Activated CD4-positive, alpha-beta memory T cell treated with anti-CD3 and anti-CD28 coated beads for 36 hours (primary cell): ENCODE results near the gene CCDC146. TPM values are rescaled to one million over a fixed set of nuclear protein-coding genes. Genes with fewer than 3 reads are reported as not detected.
"Not testable (repeated sequence)": the region's sequence is repeated elsewhere in the genome, so short reads cannot be mapped to it uniquely, and the experiment has no call there.

ENCODE experiments used
- CTCF ChIA-PET: fragments of 350-600 bp; sonication (Branson Sonifier 250); formaldehyde crosslinking; loops from one replicate; lab custom pipeline; 2021; ENCODE audit warnings: antibody characterized with exemption, inconsistent platforms; lab: Charles Lee
- POLR2A ChIA-PET: fragments of 350-600 bp; sonication (Branson Sonifier 250); formaldehyde crosslinking; loops from one replicate; lab custom pipeline; 2021; ENCODE audit warnings: antibody characterized with exemption; lab: Charles Lee
- DNase-seq: peaks from one replicate; pipeline ENCODE4 v3.0.0-alpha.2; 2020
- H3K27ac Mint-ChIP-seq: one replicate; pipeline ENCODE4 v1.8.0; 2021; ENCODE audit warnings: mixed read lengths
- H3K27me3 Mint-ChIP-seq: one replicate; pipeline ENCODE4 v1.8.0; 2021; ENCODE audit warnings: mixed read lengths
- H3K36me3 Mint-ChIP-seq: one replicate; pipeline ENCODE4 v1.8.0; 2021; ENCODE audit warnings: mixed read lengths
- H3K4me1 Mint-ChIP-seq: one replicate; pipeline ENCODE4 v1.8.0; 2021; ENCODE audit warnings: low read depth, mixed read lengths
- H3K4me3 Mint-ChIP-seq: one replicate; pipeline ENCODE4 v1.8.0; 2021; ENCODE audit warnings: mild to moderate bottlenecking, mixed read lengths
- H3K9me3 Mint-ChIP-seq: one replicate; pipeline ENCODE4 v1.8.0; 2021; ENCODE audit warnings: mixed read lengths
- intact Hi-C: fragments of 100-400 bp; cut with micrococcal nuclease; formaldehyde crosslinking; loops from one replicate; pipeline ENCODE4 v1.15.1; 2023
- total RNA-seq, 2 experiments: library from RNA; stranded (reverse); gene quantifications; one replicate each; pipeline ENCODE4 v1.2.3, GENCODE V29; 2021

CCDC146 gene
- total RNA-seq, 2 experiments from 2014 or later = 1.0 to 1.8 TPM

DNA sequence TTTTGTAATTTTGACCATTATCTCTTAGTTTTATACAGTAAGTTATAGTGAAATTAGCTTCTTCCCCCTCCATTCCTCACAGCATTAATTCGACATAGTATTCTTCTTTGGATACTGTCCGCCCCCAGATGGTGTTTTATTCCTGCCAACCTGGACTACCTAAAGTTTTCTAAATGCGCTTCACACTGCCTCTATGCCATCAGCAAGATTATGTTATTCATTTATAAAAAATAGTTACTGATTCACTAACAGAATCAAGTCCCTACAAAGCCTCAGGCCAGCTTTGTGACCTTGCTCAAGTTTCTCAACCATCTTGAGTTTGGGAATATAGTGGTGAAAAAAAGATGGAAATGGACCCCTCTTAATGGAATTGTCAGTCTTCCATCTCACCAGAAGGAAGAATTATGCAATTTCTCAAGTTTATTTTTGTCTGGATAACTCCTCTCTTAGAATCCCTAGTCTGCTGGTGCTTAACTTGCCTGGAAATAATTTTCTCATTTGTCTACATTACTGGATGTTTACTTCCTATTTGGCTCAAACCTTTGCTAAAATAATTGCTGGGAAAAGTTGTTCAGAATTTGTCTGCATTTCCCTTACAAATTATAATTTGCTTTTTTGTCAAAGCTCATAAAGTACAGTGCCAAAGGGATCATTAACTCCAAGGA, 93.9 kb downstream of the CCDC146 start:
- POLR2A ChIA-PET = no interaction called here
- Mint-ChIP-seq H3K36me3 (peaks cover 6% of the 10 kb centered on the region), H3K27ac (no peak overlapping the region), H3K4me3 (no peak overlapping the region), H3K9me3 (peaks cover 5% of the 10 kb centered on the region), H3K27me3 (no peaks in the 10 kb centered on the region), H3K4me1 (no peaks in the 10 kb centered on the region)
- CTCF ChIA-PET = no interaction called here
- DNase-seq = no peak
- intact Hi-C loops = no loop called here

DNA sequence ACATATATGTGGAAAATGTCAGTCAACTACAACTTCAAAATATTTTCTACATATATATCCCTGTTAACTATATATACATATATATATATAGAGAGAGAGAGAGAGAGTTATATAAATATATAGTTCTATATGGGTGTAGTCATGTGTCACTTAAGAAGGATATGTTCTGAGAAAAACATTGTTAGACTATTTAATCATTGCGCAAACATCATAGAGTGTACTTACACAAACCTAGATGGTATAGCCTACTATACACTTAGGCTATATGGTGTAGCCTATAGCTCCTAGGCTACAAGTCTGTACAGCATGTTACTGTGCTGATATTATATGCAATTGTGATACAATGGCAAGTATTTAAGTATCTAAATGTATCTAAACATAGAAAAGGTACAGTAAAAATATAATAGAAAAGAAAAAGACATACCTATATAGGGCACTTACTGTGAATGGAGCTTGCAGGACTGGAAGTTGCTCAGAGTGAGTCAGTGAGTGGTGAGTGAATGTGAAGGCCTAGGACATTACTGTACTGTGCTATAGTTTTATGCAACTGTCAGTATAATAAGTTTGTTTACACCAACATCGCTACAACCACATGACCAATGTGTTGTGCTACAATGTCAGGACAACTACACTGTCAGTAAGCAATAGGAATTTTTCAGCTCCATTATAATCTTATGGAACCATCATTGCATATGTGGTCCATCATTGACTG, 95.2 kb downstream of the CCDC146 start:
- ChIA-PET CTCF (no interaction called here), POLR2A (no interaction called here)
- H3K4me3 Mint-ChIP-seq = no peak overlapping the region

DNA sequence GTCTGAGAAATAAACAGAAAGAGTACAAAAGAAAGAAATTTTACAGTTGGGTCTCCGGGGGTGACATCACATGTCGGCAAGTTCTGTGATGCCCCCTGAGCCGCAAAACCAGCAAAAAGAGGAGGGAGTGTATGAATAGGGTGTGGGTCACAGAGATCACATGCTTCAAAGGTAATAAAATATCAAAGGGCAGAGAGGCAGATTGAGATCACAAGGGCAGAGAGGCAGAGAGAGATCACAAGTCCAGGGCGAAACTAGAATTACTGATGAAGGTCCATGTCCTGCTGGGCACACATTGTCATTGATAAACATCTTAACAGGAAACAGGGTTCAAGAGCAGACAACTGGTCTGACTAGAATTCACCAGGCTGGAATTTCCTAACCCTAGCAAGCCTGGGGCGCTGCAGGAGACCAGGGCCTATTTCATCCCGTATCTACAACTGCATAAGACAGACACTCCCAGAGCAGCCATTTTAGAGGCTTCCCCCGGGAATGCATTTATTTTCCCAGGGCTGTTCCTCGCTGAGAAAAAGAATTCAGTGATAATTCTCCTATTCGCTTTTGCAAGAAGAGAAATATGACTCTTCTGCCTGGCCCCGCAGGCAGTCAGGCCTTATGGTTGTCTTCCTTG, 97.4 kb downstream of the CCDC146 start:
- intact Hi-C loops, H3K4me1 Mint-ChIP-seq: not testable (repeated sequence)

More for the DNA sequence above, 95.2 kb downstream of the CCDC146 start:
- peaks cover 6% of the 10 kb centered on the region for H3K36me3 Mint-ChIP-seq
- no peaks in the 10 kb centered on the region for H3K4me1 Mint-ChIP-seq
- H3K9me3 Mint-ChIP-seq = peaks cover 5% of the 10 kb centered on the region
- H3K27ac Mint-ChIP-seq = no peak overlapping the region
- DNase-seq = no peak
- H3K27me3 Mint-ChIP-seq = no peaks in the 10 kb centered on the region
- intact Hi-C loops = no loop called here

DNA sequence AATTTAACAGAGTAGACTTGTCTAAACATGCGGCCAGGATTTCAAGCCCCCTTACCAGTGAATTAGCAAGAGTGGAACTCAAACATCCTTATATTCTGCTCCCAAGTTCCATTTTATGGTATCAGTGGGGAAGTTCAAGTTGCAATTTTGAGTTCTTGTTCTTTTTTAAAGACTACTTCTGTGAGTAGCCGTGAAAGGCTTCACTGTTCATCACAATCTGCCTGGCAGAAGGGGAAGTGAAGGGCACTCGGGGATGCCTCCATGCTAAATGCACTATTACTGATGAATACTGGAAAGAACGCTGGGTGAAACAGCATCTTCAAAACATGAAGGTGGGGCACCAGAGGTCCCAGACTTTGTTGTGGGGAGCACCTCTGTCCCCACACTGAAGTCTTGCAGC, 99.7 kb downstream of the CCDC146 start:
- H3K27me3 Mint-ChIP-seq = no peaks in the 10 kb centered on the region
- CTCF ChIA-PET = interaction anchor here (1.2 kb wide), 1 partner anchor 25 kb away, joined by 3 read pairs; no protein-coding TSS in a partner anchor
- POLR2A ChIA-PET = no interaction called here
- DNase-seq = no peak
- H3K27ac Mint-ChIP-seq = no peak overlapping the region
- intact Hi-C loops = no loop called here
- peaks cover 6% of the 10 kb centered on the region for H3K36me3 Mint-ChIP-seq
- H3K4me1 Mint-ChIP-seq = peaks cover 3% of the 10 kb centered on the region
- no peak overlapping the region for H3K4me3 Mint-ChIP-seq
- peaks cover 5% of the 10 kb centered on the region for H3K9me3 Mint-ChIP-seq

More for the DNA sequence above, 97.4 kb downstream of the CCDC146 start:
- POLR2A ChIA-PET, H3K27me3 Mint-ChIP-seq, H3K4me3 Mint-ChIP-seq, DNase-seq, H3K27ac Mint-ChIP-seq, H3K36me3 Mint-ChIP-seq, H3K9me3 Mint-ChIP-seq, CTCF ChIA-PET: not testable (repeated sequence)

DNA sequence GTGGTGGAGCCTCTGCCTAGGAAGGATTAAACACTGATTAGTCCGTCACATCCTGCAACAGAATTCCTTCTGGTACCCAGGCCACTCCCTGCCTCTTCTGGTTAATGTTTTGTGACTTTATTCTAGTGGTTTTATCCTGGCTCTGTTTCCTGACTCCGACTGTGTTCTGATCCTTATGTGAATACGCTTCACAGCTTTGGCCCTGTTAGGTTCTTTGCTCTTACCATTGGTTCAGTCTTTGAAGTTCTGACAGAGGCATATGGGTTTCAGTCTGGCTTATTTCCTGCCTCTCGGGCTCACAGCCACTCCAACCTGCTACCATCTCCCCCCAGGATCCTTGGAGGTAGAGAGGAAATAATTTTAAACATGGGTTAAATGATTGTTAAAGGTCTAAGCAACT, 100.4 kb downstream of the CCDC146 start:
- POLR2A ChIA-PET = no interaction called here
- H3K9me3 Mint-ChIP-seq = peaks cover 5% of the 10 kb centered on the region
- no peaks in the 10 kb centered on the region for H3K27me3 Mint-ChIP-seq
- peaks cover 3% of the 10 kb centered on the region for H3K4me1 Mint-ChIP-seq
- peaks cover 6% of the 10 kb centered on the region for H3K36me3 Mint-ChIP-seq
- H3K27ac Mint-ChIP-seq = no peak overlapping the region
- no peak overlapping the region for H3K4me3 Mint-ChIP-seq
- CTCF ChIA-PET = interaction anchor here (1.2 kb wide), 1 partner anchor 24 kb away, joined by 3 read pairs; no protein-coding TSS in a partner anchor
- DNase-seq = no peak
- intact Hi-C loops = no loop called here

DNA sequence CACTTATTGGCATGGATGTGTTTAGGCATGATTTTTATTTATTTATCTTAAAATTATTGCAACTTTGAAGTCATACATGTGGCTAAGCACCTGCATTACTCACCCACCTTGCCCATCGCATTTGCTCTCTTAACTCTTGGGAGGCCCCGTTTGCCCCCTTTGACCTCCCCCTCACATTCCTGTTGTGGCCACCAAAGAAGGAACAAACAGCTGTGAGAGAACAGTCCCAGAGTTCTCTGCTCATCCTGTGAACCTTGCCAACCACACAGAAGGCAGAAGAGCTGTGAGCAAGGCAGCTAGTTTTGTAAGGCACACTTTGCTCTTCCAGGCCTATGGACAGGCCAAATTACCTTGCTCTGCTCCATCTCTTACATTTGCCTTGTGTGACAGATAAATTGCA, 100.8 kb downstream of the CCDC146 start:
- H3K9me3 Mint-ChIP-seq = peaks cover 5% of the 10 kb centered on the region
- ChIA-PET POLR2A (no interaction called here), CTCF (no interaction called here)
- H3K4me3 Mint-ChIP-seq = no peak overlapping the region
- no peak for DNase-seq
- intact Hi-C loops = no loop called here
- H3K4me1 Mint-ChIP-seq = peaks cover 3% of the 10 kb centered on the region
- peaks cover 6% of the 10 kb centered on the region for H3K36me3 Mint-ChIP-seq
- H3K27me3 Mint-ChIP-seq = no peaks in the 10 kb centered on the region
- no peak overlapping the region for H3K27ac Mint-ChIP-seq

DNA sequence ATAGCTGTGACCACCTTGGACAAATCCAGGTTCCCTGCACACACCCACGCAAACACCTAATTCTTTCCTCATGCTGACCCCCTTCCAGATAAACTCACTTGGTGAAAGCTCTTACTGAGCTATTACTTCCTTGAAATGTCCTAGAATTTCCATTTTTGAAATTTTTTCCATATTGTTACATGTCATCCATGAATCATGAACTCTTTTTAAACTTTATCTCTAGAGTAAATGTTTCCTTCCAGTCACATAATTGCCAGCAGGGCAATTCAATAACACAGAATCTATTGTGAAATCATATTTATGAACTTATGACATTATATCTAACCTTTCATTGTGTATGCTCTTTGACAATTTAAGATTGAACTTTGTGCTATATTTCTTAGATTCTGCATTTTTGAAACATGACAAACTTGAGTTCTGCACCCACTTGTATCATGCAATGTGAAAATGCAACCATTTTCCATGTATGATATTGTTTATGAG, 104.0 kb downstream of the CCDC146 start:
- POLR2A ChIA-PET = no interaction called here
- no peaks in the 10 kb centered on the region for H3K27me3 Mint-ChIP-seq
- no peak overlapping the region for H3K27ac Mint-ChIP-seq
- DNase-seq = no peak
- H3K36me3 Mint-ChIP-seq = peaks cover 10% of the 10 kb centered on the region
- CTCF ChIA-PET = interaction anchor here (0.6 kb wide), 1 partner anchor 113 kb away, joined by 3 read pairs; no protein-coding TSS in a partner anchor
- peaks cover 3% of the 10 kb centered on the region for H3K4me1 Mint-ChIP-seq
- H3K4me3 Mint-ChIP-seq = no peak overlapping the region
- H3K9me3 Mint-ChIP-seq = peaks cover 18% of the 10 kb centered on the region
- intact Hi-C loops = no loop called here

DNA sequence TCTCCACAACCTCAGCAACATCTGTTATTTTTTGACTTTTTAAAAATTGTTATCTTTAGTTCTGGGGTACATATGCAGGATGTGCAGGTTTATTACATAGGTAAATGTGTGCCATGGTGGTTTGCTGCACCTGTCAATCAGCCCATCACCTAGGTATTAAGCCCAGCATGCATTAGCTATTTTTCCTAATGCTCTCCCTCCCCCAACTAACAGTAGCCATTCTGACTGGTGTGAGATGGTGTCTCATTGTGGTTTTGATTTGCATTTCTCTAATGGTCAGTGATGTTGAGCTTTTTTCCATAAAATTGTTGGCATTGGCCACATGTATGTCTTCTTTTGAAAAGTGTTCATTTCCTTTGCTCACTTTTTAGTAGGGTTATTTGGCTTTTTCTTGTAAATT, 106.4 kb downstream of the CCDC146 start:
- H3K4me1 Mint-ChIP-seq, H3K4me3 Mint-ChIP-seq: not testable (repeated sequence)
- CTCF ChIA-PET = interaction anchor here (1.4 kb wide), 1 partner anchor 25 kb away, joined by 3 read pairs; no protein-coding TSS in a partner anchor

DNA sequence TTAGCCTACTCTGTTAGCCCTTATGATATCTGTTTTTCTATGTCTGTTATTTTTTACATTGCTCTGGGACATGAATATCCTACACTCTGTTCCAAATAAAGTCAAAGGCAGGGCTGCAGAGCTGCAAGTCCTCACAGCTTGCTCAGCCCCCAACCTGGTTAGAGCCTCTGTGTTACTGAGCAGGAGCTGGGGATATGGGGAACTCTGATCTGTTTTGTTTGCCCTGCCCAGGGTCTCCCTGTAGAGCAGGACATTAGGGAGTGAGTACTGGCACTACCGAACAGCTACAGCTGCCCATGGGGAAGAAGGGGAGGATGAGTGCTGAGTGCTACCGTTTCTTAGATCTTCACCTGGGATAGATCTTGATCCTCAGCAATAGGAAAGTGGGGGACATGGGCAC, 110.1 kb downstream of the CCDC146 start:
- peaks cover 19% of the 10 kb centered on the region for H3K9me3 Mint-ChIP-seq
- ChIA-PET POLR2A (no interaction called here), CTCF (interaction anchor here (1.3 kb wide), 1 partner anchor 15 kb away, joined by 5 read pairs; no protein-coding TSS in a partner anchor)
- no peaks in the 10 kb centered on the region for H3K27me3 Mint-ChIP-seq
- H3K36me3 Mint-ChIP-seq = peaks cover 10% of the 10 kb centered on the region
- H3K4me3 Mint-ChIP-seq = no peak overlapping the region
- H3K4me1 Mint-ChIP-seq = no peaks in the 10 kb centered on the region
- intact Hi-C loops = no loop called here
- H3K27ac Mint-ChIP-seq = no peak overlapping the region
- DNase-seq = no peak

More for the DNA sequence above, 106.4 kb downstream of the CCDC146 start:
- H3K9me3 Mint-ChIP-seq = peaks cover 19% of the 10 kb centered on the region
- H3K27ac Mint-ChIP-seq, DNase-seq, H3K27me3 Mint-ChIP-seq, intact Hi-C loops, POLR2A ChIA-PET: not testable (repeated sequence)
- peaks cover 10% of the 10 kb centered on the region for H3K36me3 Mint-ChIP-seq

DNA sequence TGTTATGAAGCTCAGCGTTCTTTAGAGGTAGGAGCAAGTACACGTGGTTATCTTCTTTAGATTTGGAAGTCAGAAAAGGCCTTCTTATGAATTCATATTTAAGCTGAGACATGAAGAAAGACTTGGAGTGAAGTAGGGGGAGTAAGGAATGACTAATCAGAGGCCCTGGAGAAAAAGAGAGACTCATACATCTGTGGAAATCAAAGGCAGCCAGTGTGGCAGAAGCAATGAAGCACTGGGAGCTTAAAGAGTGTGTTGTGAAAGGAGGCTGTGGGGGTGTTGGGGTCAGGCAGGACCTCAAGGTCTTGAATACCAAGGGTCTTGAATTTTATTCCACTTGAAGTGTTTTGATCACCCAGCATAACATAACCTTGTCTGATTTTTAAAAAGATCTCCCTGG, 112.9 kb downstream of the CCDC146 start:
- Mint-ChIP-seq H3K27me3 (no peaks in the 10 kb centered on the region), H3K36me3 (peaks cover 8% of the 10 kb centered on the region), H3K4me1 (peaks cover 14% of the 10 kb centered on the region), H3K27ac (no peak overlapping the region), H3K4me3 (no peak overlapping the region), H3K9me3 (peaks cover 10% of the 10 kb centered on the region)
- intact Hi-C loops = no loop called here
- ChIA-PET POLR2A (no interaction called here), CTCF (no interaction called here)
- no peak for DNase-seq

DNA sequence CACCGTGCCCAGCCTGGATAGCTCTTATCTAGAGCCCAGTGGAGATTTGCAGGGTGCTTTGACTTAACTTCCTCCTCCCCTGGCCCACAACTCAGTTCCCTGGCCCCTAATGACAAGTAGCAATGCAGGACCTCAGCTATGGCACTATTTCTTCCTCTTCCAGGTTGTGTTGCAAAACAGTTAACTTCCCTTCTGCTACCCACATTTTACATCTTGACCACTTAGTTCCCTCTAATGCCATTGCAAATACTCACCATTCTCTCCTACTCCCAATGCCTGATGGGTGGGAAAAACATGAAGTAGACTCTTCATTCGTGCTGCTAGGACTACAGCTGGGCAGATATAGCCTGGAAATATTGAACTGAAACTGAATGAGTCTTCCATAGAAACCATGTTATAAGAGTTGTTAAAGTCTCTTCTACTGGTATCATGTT, 116.3 kb downstream of the CCDC146 start:
- Mint-ChIP-seq H3K27ac (no peak overlapping the region), H3K36me3 (peaks cover 3% of the 10 kb centered on the region), H3K4me3 (no peak overlapping the region), H3K4me1 (peaks cover 14% of the 10 kb centered on the region), H3K9me3 (no peaks in the 10 kb centered on the region), H3K27me3 (no peaks in the 10 kb centered on the region)
- ChIA-PET CTCF (interaction anchor here (0.9 to 4.1 kb wide), 2 partner anchors 9 to 35 kb away, joined by 3 to 22 read pairs; no protein-coding TSS in a partner anchor), POLR2A (interaction anchor here (1.0 kb wide), 1 partner anchor 12 kb away, joined by 3 read pairs; no protein-coding TSS in a partner anchor)
- DNase-seq = no peak
- intact Hi-C loops = no loop called here

DNA sequence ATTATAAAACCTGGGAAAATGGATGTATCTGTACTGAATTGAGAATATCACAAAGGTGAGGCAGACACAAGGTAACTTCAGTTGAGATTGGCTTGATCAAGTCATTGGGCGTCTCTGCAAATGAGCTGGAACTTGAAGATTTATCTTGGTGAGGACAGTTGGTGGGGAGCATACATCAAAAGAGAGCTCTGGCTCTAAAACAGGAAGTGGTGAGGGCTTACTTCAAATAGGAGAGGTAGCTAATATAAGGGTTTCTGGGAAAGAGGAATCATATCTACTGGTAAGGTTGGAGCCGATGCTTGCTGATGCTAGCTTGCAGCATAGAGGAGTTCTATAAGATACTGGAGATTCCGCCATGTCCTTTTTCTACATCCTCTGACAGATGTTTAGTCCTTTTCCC, 117.1 kb downstream of the CCDC146 start:
- no peak for DNase-seq
- intact Hi-C loops = no loop called here
- H3K36me3 Mint-ChIP-seq = peaks cover 3% of the 10 kb centered on the region
- no peak overlapping the region for H3K27ac Mint-ChIP-seq
- H3K4me3 Mint-ChIP-seq = no peak overlapping the region
- H3K27me3 Mint-ChIP-seq = no peaks in the 10 kb centered on the region
- CTCF ChIA-PET = interaction anchor here (0.9 to 4.1 kb wide), 2 partner anchors 8 to 34 kb away, joined by 3 to 22 read pairs; no protein-coding TSS in a partner anchor
- POLR2A ChIA-PET = no interaction called here
- H3K9me3 Mint-ChIP-seq = no peaks in the 10 kb centered on the region
- H3K4me1 Mint-ChIP-seq = peaks cover 14% of the 10 kb centered on the region
